Smooth muscle cell (in vitro differentiated cells): ENCODE data around the gene MSRB3. TPM values are rescaled to one million over a fixed set of nuclear protein-coding genes. Genes with fewer than 3 reads are reported as not detected.
"Not testable (repeated sequence)": the region's sequence is repeated elsewhere in the genome, so short reads cannot be mapped to it uniquely, and the experiment has no call there.

Experiments used
- DNase-seq: peaks from one replicate; lab custom pipeline; 2025; ENCODE audit not compliant: unreplicated experiment; lab: John Stamatoyannopoulos, UW
- H2AFZ ChIP-seq: fragments of 200-600 bp; sonication (generic); 2 replicates; pipeline ENCODE4 v1.6.0; 2016; ENCODE audit warnings: antibody characterized with exemption, low read depth, mild to moderate bottlenecking
- H3F3A ChIP-seq: fragments of 200-600 bp; sonication (generic); 2 replicates; pipeline ENCODE4 v1.6.0; 2017; ENCODE audit warnings: antibody characterized with exemption, low read depth
- H3K27ac ChIP-seq: fragments of 200-600 bp; sonication (generic); 2 replicates; pipeline ENCODE4 v1.5.1; 2016; ENCODE audit warnings: low read depth, mild to moderate bottlenecking
- H3K27me3 ChIP-seq: fragments of 200-600 bp; sonication (generic); 2 replicates; pipeline ENCODE4 v1.6.1; 2016; ENCODE audit warnings: low read depth, mild to moderate bottlenecking
- H3K36me3 ChIP-seq: fragments of 200-600 bp; sonication (generic); 2 replicates; pipeline ENCODE4 v1.5.1; 2016; ENCODE audit warnings: low read depth
- H3K4me1 ChIP-seq: fragments of 200-600 bp; sonication (generic); 2 replicates; pipeline ENCODE4 v1.5.1; 2016; ENCODE audit warnings: low read depth
- H3K4me2 ChIP-seq: fragments of 200-600 bp; sonication (generic); 2 replicates; pipeline ENCODE4 v1.6.0; 2016; ENCODE audit warnings: mild to moderate bottlenecking
- H3K4me3 ChIP-seq: fragments of 200-600 bp; sonication (generic); 2 replicates; pipeline ENCODE4 v1.5.1; 2016; ENCODE audit warnings: mild to moderate bottlenecking
- H3K79me2 ChIP-seq: fragments of 200-600 bp; sonication (generic); 2 replicates; pipeline ENCODE4 v1.6.0; 2016; ENCODE audit warnings: low read depth, mild to moderate bottlenecking
- H3K9ac ChIP-seq: fragments of 200-600 bp; sonication (generic); 2 replicates; pipeline ENCODE4 v1.6.0; 2016; ENCODE audit warnings: low read depth
- H3K9me3 ChIP-seq: fragments of 200-600 bp; sonication (generic); replicated peaks from 2 replicates; pipeline ENCODE4 v1.5.1; 2016; ENCODE audit warnings: low read depth
- H4K20me1 ChIP-seq: fragments of 200-600 bp; sonication (generic); 2 replicates; pipeline ENCODE4 v1.6.0; 2016; ENCODE audit warnings: low read depth
- CTCF ChIP-seq: fragments of 200-600 bp; sonication (generic); IDR thresholded peaks from 2 replicates; pipeline ENCODE4 v1.5.1; 2017; ENCODE audit warnings: borderline replicate concordance, mild to moderate bottlenecking, antibody characterized with exemption; ENCODE audit not compliant: insufficient read depth, poor library complexity, severe bottlenecking
- WGBS: methylation state at CpG from one replicate; pipeline ENCODE4 v1.1.7; 2016; ENCODE audit warnings: low lambda C conversion rate; 5-methylcytosine and 5-hydroxymethylcytosine counted together
- polyA plus RNA-seq: library from polyadenylated mRNA; unstranded; fragments of >200 nt; fragmentation: Nextera tagmentation; extraction: Ambion mirVana; gene quantifications from 2 replicates; pipeline ENCODE4 v1.2.1, GENCODE V29; 2016
- total RNA-seq: library from RNA; depleted of rRNA; stranded (reverse); fragments of >200 nt; gene quantifications from 2 replicates; pipeline ENCODE4 v1.2.3, GENCODE V29; 2014

MSRB3 gene
- total and polyA plus RNA-seq, 2 experiments from 2014 or later, result 63.1 to 107 TPM

- Histone ChIP-seq H3K27ac (peak overlapping the region; percentile 3), H3K27me3 (no peaks in the 10 kb centered on the region), H3K9me3 (no peaks in the 10 kb centered on the region), H3K4me3 (peak overlapping the region; percentile 86), H4K20me1 (peaks cover 58% of the 10 kb centered on the region), H3F3A (no peaks in the 10 kb centered on the region), H3K4me1 (peaks cover 6% of the 10 kb centered on the region), H3K79me2 (peaks cover 67% of the 10 kb centered on the region), H3K9ac (peak overlapping the region; percentile 86), H3K36me3 (no peaks in the 10 kb centered on the region), H2AFZ (no peak overlapping the region), H3K4me2 (peak overlapping the region; percentile 97)
- WGBS, result 47% methylated on average over 3 of the region's 3 CpGs
- no peak for TF ChIP-seq CTCF
- DNase-seq, result no peak
Observed at GRCh38 chr12:65280306-65280705, 1.8 kb downstream of the MSRB3 start.

- TF ChIP-seq CTCF, result no peak
- H3K27me3 ChIP-seq, result no peaks in the 10 kb centered on the region
- H3K79me2 ChIP-seq, result peaks cover 92% of the 10 kb centered on the region
- H3K4me1 ChIP-seq, result peaks cover 6% of the 10 kb centered on the region
- no peak overlapping the region for H3K27ac ChIP-seq
- peaks cover 83% of the 10 kb centered on the region for H4K20me1 ChIP-seq
- H3K9me3 ChIP-seq, result no peaks in the 10 kb centered on the region
- no peak overlapping the region for H3K9ac ChIP-seq
- no peaks in the 10 kb centered on the region for H3F3A ChIP-seq
- H3K4me2 ChIP-seq, result peak overlapping the region; percentile 97
- no peaks in the 10 kb centered on the region for H3K36me3 ChIP-seq
- no peak for DNase-seq
- no peak overlapping the region for H3K4me3 ChIP-seq
- no peak overlapping the region for H2AFZ ChIP-seq
- 95% methylated on average over 1 of the region's 1 CpG for WGBS
Observed at GRCh38 chr12:65282840-65283239, 4.4 kb downstream of the MSRB3 start.

GRCh38 chr12:65285532-65285931 lies 7.0 kb downstream of the MSRB3 start:
- peaks cover 100% of the 10 kb centered on the region for H3K79me2 ChIP-seq
- H3F3A ChIP-seq, result not testable (repeated sequence)

GRCh38 chr12:65287426-65287825 lies 8.9 kb downstream of the MSRB3 start:
- no peak for DNase-seq
- Histone ChIP-seq H3K36me3 (no peaks in the 10 kb centered on the region), H2AFZ (no peak overlapping the region), H3K4me1 (no peaks in the 10 kb centered on the region), H3F3A (no peaks in the 10 kb centered on the region), H3K4me2 (no peak overlapping the region), H3K4me3 (no peak overlapping the region), H3K27me3 (no peaks in the 10 kb centered on the region), H3K79me2 (peaks cover 100% of the 10 kb centered on the region), H3K9me3 (no peaks in the 10 kb centered on the region), H3K27ac (no peak overlapping the region), H4K20me1 (peaks cover 100% of the 10 kb centered on the region), H3K9ac (no peak overlapping the region)
- 95% methylated on average over 2 of the region's 2 CpGs for WGBS
- no peak for TF ChIP-seq CTCF

More at GRCh38 chr12:65285532-65285931, 7.0 kb downstream of the MSRB3 start:
- H3K4me3 ChIP-seq, H3K9ac ChIP-seq, H3K36me3 ChIP-seq, H3K27ac ChIP-seq, H3K27me3 ChIP-seq, H3K9me3 ChIP-seq, H3K4me2 ChIP-seq, H3K4me1 ChIP-seq, DNase-seq, H2AFZ ChIP-seq: not testable (repeated sequence)
- WGBS, result 97% methylated on average over 7 of the region's 7 CpGs
- H4K20me1 ChIP-seq, result peaks cover 100% of the 10 kb centered on the region
